ENCODE data around the gene TSR3. TPM values are rescaled to one million over a fixed set of nuclear protein-coding genes. Genes with fewer than 3 reads are reported as not detected.

TSR3 gene
- total and polyA plus RNA-seq, 2 of the 13 experiments (the other 11 are each of a cell fraction or from before 2014, with no cell fraction given), result 24.2 to 51.0 TPM

GRCh38 chr16:1330260-1330914 is 21.3 kb downstream of the TSR3 start:
- Histone ChIP-seq H3K9ac (ENCODE audit: insufficient read depth, low read depth, low read length) (no peak overlapping the region), H3K4me3 (replicated peaks in 1 of 3; ENCODE audit: insufficient read depth in 1 of 3, low read depth in 2 of 3, low read length in 3 of 3) (peak overlapping the region in 1 of 3 experiments; percentile 79; a peak in 1 of 6 replicates), H3K9me3 (ENCODE audit: low read length) (no peaks in the 10 kb centered on the region), H3K36me3 (replicated peaks in 1 of 2; ENCODE audit: control insufficient read depth in 1 of 2, insufficient read depth in 2 of 2, low read length in 2 of 2) (peaks cover 0 to under 1% of the 10 kb centered on the region in 2 experiments; a peak in 1 of 5 replicates), H3K4me1 (ENCODE audit: insufficient read depth, low read length) (peaks cover 26% of the 10 kb centered on the region), H3K27me3 (ENCODE audit: control insufficient read depth in 1 of 2, insufficient read depth in 2 of 2, low read length in 2 of 2) (peaks cover 15 to 30% of the 10 kb centered on the region in 2 experiments), H2AFZ (ENCODE audit: low read length) (no peak overlapping the region), H3K27ac (ENCODE audit: extremely low read length, insufficient read depth, low read length) (no peak overlapping the region), H3K79me2 (ENCODE audit: insufficient read depth, low read length) (no peaks in the 10 kb centered on the region), H4K20me1 (ENCODE audit: insufficient read depth, low read length) (0 out of 2 replicates have a peak, but pooled peaks cover 3% of the 10 kb centered on the region), H3K4me2 (ENCODE audit: low read depth, low read length) (peak overlapping the region; percentile 99; the same call in 1 of the 2 replicates)
- ChIA-PET POLR2A (interaction anchor here (1.1 to 3.6 kb wide), 3 partner anchors 13 to 21 kb away, joined by 5 to 25 read pairs (median 5); partner anchors contain the start of gene UBE2I), CTCF (ENCODE audit: low intra/inter-chr PET ratio, low total read pairs) (interaction anchor here (1.2 kb wide), 1 partner anchor 34 kb away, joined by 3 read pairs; no protein-coding TSS in a partner anchor)
- in situ Hi-C loops (cut with HindIII; ENCODE audit: extremely low pct_ligation_motif_present, low pct_unique_long_range_greater_than_20kb) (no loop called here), intact Hi-C loops (cut with micrococcal nuclease; ENCODE audit: unreplicated experiment) (no loop called here)
- peak; percentile 58 for ATAC-seq
- BruUV-seq (replicated peaks), result no TSS peak
- FAIRE-seq, result no peak
- 7% methylated on average over 6 of the region's 17 CpGs for WGBS (ENCODE audit: low lambda C conversion rate)
- peak; percentile 35 for DNase-seq (ENCODE audit: low spot score)
- peak; percentile 50; the same call in 1 of the 2 replicates for TF ChIP-seq ZFX (CRISPR knock-in tag; IDR thresholded peaks at IDR 0.05; ENCODE audit: low read depth)
- TF ChIP-seq ZNF263 (CRISPR knock-in tag; IDR thresholded peaks at IDR 0.05), result peak; percentile 40; the same call in 1 of the 2 replicates
- no peak for TF ChIP-seq TMF1 (CRISPR knock-in tag; IDR thresholded peaks at IDR 0.05; ENCODE audit: low read depth)
- no peak for TF ChIP-seq YEATS4 (CRISPR knock-in tag; IDR thresholded peaks at IDR 0.05; ENCODE audit: borderline replicate concordance)
- 0 out of 2 replicates have a peak, but pooled peaks have one; percentile 32 for TF ChIP-seq ZNF709 (CRISPR knock-in tag; IDR thresholded peaks at IDR 0.05)
- peak; percentile 20 for TF ChIP-seq XRCC5 (optimal IDR thresholded peaks at IDR 0.05; ENCODE audit: low read length)
- TF ChIP-seq CTCF (CRISPR knock-in tag; IDR thresholded peaks at IDR 0.05), result peak; percentile 87
- no peak for TF ChIP-seq ZNF543 (CRISPR knock-in tag; IDR thresholded peaks at IDR 0.05)
- TF ChIP-seq THAP11 (CRISPR knock-in tag; IDR thresholded peaks at IDR 0.05), result 0 out of 2 replicates have a peak, but pooled peaks have one; percentile 41
- TF ChIP-seq SAP130 (CRISPR knock-in tag; IDR thresholded peaks at IDR 0.05; ENCODE audit: low read depth), result peak; percentile 51
- TF ChIP-seq SPEN (CRISPR knock-in tag; IDR thresholded peaks at IDR 0.05; ENCODE audit: low read depth), result 0 out of 2 replicates have a peak, but pooled peaks have one; percentile 30
- TF ChIP-seq ONECUT2 (CRISPR knock-in tag; IDR thresholded peaks at IDR 0.05), result no peak
- peak; percentile 37; the same call in 1 of the 2 replicates for TF ChIP-seq PATZ1 (CRISPR knock-in tag; IDR thresholded peaks at IDR 0.05)
- TF ChIP-seq ZNF451 (CRISPR knock-in tag; IDR thresholded peaks at IDR 0.05), result 0 out of 2 replicates have a peak, but pooled peaks have one; percentile 29
- no peak for TF ChIP-seq ZBTB39 (CRISPR knock-in tag; IDR thresholded peaks at IDR 0.05)
- TF ChIP-seq ZNF280B (CRISPR knock-in tag; IDR thresholded peaks at IDR 0.05; ENCODE audit: borderline replicate concordance), result peak; percentile 33; the same call in 1 of the 2 replicates
- TF ChIP-seq ZFP36L2 (CRISPR knock-in tag; IDR thresholded peaks at IDR 0.05), result no peak
